ENCODE measurements around the gene ANKRD44. TPM values are rescaled to one million over a fixed set of nuclear protein-coding genes. Genes with fewer than 3 reads are reported as not detected.

ANKRD44 gene
- polyA plus RNA-seq, 1 experiment: 14.7 TPM

GRCh38 chr2:197200762-197201058 is 109.9 kb downstream of the ANKRD44 start:
- no peak for TF ChIP-seq CTCF (IDR thresholded peaks at IDR 0.05; ENCODE audit: low read depth, low read length)
- Histone ChIP-seq H3K4me3 (ENCODE audit: low read depth, low read length) (no peak overlapping the region), H3K27me3 (ENCODE audit: control insufficient read depth, insufficient read depth, low read length) (no peaks in the 10 kb centered on the region), H3K27ac (ENCODE audit: low read depth, low read length) (no peak overlapping the region), H3K9me3 (ENCODE audit: control insufficient read depth, insufficient read depth, low read length) (no peaks in the 10 kb centered on the region)
- DNase-seq (ENCODE audit: low read depth, low spot score): no peak
- POLR2A ChIA-PET: no interaction called here
- CTCF ChIA-PET: interaction anchor here (0.7 to 3.8 kb wide), 3 partner anchors 10 to 177 kb away, joined by 3 to 21 read pairs (median 3); no protein-coding TSS in a partner anchor

- Histone ChIP-seq H3K9me3 (ENCODE audit: control insufficient read depth, insufficient read depth, low read length) (no peaks in the 10 kb centered on the region), H3K27me3 (ENCODE audit: control insufficient read depth, insufficient read depth, low read length) (no peaks in the 10 kb centered on the region), H3K4me3 (ENCODE audit: low read depth, low read length) (no peak overlapping the region), H3K27ac (ENCODE audit: low read depth, low read length) (no peak overlapping the region)
- no peak for TF ChIP-seq CTCF (IDR thresholded peaks at IDR 0.05; ENCODE audit: low read depth, low read length)
- POLR2A ChIA-PET: no interaction called here
- no peak for DNase-seq (ENCODE audit: low read depth, low spot score)
- CTCF ChIA-PET: interaction anchor here (0.7 to 3.8 kb wide), 3 partner anchors 9 to 178 kb away, joined by 3 to 21 read pairs (median 3); no protein-coding TSS in a partner anchor
Observed at GRCh38 chr2:197200051-197200761, 110.4 kb downstream of the ANKRD44 start.

GRCh38 chr2:197198890-197199289 is 111.7 kb downstream of the ANKRD44 start:
- TF ChIP-seq CTCF (IDR thresholded peaks at IDR 0.05; ENCODE audit: low read depth, low read length): no peak
- Histone ChIP-seq H3K4me3 (ENCODE audit: low read depth, low read length) (no peak overlapping the region), H3K27me3 (ENCODE audit: control insufficient read depth, insufficient read depth, low read length) (no peaks in the 10 kb centered on the region), H3K9me3 (ENCODE audit: control insufficient read depth, insufficient read depth, low read length) (no peaks in the 10 kb centered on the region), H3K27ac (ENCODE audit: low read depth, low read length) (no peak overlapping the region)
- ChIA-PET POLR2A (no interaction called here), CTCF (interaction anchor here (0.5 to 2.3 kb wide), 2 partner anchors 86 to 1458 kb away, joined by 5 to 7 read pairs; no protein-coding TSS in a partner anchor)
- no peak for DNase-seq (ENCODE audit: low read depth, low spot score)

GRCh38 chr2:197197895-197198311 is 112.7 kb downstream of the ANKRD44 start:
- ChIA-PET CTCF (interaction anchor here (2.3 kb wide), 1 partner anchor 85 kb away, joined by 7 read pairs; no protein-coding TSS in a partner anchor), POLR2A (interaction anchor here (0.7 kb wide), 1 partner anchor 61 kb away, joined by 3 read pairs; no protein-coding TSS in a partner anchor)
- no peaks in the 10 kb centered on the region for H3K27me3 ChIP-seq (ENCODE audit: control insufficient read depth, insufficient read depth, low read length)
- no peak for DNase-seq (ENCODE audit: low read depth, low spot score)
- no peaks in the 10 kb centered on the region for H3K9me3 ChIP-seq (ENCODE audit: control insufficient read depth, insufficient read depth, low read length)
- TF ChIP-seq CTCF (IDR thresholded peaks at IDR 0.05; ENCODE audit: low read depth, low read length): no peak
- no peak overlapping the region for H3K4me3 ChIP-seq (ENCODE audit: low read depth, low read length)
- no peak overlapping the region for H3K27ac ChIP-seq (ENCODE audit: low read depth, low read length)

GRCh38 chr2:197196541-197197180 is 113.9 kb downstream of the ANKRD44 start:
- Histone ChIP-seq H3K27me3 (ENCODE audit: control insufficient read depth, insufficient read depth, low read length) (no peaks in the 10 kb centered on the region), H3K27ac (ENCODE audit: low read depth, low read length) (no peak overlapping the region), H3K4me3 (ENCODE audit: low read depth, low read length) (no peak overlapping the region), H3K9me3 (ENCODE audit: control insufficient read depth, insufficient read depth, low read length) (no peaks in the 10 kb centered on the region)
- TF ChIP-seq CTCF (IDR thresholded peaks at IDR 0.05; ENCODE audit: low read depth, low read length): no peak
- POLR2A ChIA-PET: no interaction called here
- DNase-seq (ENCODE audit: low read depth, low spot score): no peak
- CTCF ChIA-PET: interaction anchor here (3.3 kb wide), 1 partner anchor 83 kb away, joined by 12 read pairs; no protein-coding TSS in a partner anchor

Measured in AG04450 (cell line).